Measurements from ENCODE around the gene CHMP1A.

DNA sequence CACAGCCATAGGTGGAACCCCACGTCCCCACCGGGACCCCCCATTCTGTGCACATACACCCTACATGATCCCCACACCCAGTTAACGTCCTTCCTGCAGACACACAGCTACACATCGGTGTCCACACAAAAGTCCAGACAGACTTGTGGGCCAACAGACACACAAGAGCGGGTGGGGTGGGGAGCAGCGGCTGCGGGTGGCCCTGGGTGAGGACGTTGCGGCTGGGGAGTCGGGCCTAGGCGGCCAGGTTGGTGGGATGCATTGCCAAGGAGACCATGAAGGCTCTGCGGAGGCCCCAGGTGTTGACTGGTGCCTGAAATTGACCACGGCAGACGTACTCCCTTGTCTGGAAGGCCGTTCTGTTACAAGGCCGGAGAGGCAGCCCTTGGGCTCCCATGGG, 52.7 kb downstream of the CHMP1A start:
- TF ChIP-seq, protein P1, sequence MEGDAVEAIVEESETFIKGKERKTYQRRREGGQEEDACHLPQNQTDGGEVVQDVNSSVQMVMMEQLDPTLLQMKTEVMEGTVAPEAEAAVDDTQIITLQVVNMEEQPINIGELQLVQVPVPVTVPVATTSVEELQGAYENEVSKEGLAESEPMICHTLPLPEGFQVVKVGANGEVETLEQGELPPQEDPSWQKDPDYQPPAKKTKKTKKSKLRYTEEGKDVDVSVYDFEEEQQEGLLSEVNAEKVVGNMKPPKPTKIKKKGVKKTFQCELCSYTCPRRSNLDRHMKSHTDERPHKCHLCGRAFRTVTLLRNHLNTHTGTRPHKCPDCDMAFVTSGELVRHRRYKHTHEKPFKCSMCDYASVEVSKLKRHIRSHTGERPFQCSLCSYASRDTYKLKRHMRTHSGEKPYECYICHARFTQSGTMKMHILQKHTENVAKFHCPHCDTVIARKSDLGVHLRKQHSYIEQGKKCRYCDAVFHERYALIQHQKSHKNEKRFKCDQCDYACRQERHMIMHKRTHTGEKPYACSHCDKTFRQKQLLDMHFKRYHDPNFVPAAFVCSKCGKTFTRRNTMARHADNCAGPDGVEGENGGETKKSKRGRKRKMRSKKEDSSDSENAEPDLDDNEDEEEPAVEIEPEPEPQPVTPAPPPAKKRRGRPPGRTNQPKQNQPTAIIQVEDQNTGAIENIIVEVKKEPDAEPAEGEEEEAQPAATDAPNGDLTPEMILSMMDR (IDR thresholded peaks at IDR 0.05; ENCODE audit: low read depth, low read length, poor library complexity, severe bottlenecking) = no peak
- TF ChIP-seq EZH2phosphoT487 (IDR thresholded peaks at IDR 0.05; ENCODE audit: borderline replicate concordance, low read length) = no peak

Measured in DOHH2 (cell line).